Stimulated activated CD4-positive, alpha-beta T cell treated with anti-CD3 and anti-CD28 coated beads, Interleukin-1b, Interleukin-23, amount 100 ng/mL, for 1 hour (primary cell): ENCODE data around the gene ZER1.

Experiments used
- DNase-seq, 2 donors: peaks; one replicate each; pipeline ENCODE4 v3.0.0-alpha.2; 2020; ENCODE audit warnings: low read depth in 2 of 2

Gene ZER1

GRCh38 chr9:128735373-128735772 lies 36.4 kb downstream of the ZER1 start:
- no peak for DNase-seq

DNA sequence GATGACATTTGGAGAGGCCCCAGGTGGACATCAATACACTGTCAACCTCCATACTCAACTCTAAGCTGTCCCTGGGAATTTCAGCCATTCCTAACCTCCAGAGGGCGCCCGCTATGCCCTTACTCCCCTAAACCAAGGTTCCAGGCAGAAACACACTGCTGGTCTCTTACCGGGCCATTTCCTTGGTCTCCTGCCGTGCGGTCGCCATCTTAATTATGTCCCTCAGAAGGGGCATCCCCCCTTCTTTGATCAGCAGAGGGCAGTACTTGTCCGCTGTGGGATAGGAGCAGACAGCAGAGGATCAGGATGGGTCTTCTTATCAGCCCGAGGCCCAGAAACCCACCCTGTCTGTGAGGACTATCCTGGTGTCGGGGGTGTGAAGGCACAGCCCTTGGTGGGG lies 38.5 kb downstream of the ZER1 start:
- no peak for DNase-seq

GRCh38 chr9:128732576-128732975 lies 39.2 kb downstream of the ZER1 start:
- DNase-seq: no peak

DNA sequence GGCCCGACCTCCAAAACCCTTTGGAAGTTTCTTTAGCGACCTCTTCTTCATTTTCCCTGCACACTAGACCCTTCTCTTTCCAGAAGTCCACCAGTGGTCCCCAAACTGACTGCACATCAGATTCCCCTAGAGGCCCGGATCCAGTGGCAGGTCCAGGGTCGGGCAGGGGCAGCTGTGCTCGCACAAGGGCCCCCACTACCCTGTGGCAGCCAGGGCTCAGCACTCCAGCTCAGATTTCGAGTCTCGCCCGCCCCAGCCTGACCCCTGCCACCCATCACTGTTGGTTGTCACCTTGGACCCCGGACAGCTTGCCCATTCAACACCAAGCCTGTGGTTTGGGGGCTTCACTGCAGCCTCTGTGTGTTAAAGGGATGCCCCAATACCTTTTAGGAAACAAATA lies 40.0 kb downstream of the ZER1 start:
- DNase-seq: no peak

DNA sequence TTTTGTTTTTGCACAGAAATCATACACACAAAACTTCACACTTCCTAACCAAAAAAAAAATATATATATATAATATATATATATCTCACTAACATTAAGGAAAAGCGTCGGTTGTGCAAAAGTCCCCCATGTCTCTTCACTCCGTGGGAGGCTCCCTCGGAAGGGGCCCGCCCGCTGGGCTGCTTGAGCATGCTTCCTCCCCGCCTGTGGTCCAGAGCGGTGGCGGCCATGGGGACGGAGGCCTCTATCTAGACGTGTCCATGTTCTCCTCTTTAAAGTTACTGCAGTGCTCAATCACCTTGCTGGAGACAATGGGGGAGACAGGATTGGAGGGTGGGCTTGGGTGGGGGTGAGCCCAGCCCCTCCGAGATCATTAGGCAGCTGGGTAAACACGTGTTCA lies 40.6 kb downstream of the ZER1 start:
- no peak for DNase-seq

- no peak for DNase-seq
Observed at GRCh38 chr9:128729766-128730517, 41.8 kb downstream of the ZER1 start.

DNA sequence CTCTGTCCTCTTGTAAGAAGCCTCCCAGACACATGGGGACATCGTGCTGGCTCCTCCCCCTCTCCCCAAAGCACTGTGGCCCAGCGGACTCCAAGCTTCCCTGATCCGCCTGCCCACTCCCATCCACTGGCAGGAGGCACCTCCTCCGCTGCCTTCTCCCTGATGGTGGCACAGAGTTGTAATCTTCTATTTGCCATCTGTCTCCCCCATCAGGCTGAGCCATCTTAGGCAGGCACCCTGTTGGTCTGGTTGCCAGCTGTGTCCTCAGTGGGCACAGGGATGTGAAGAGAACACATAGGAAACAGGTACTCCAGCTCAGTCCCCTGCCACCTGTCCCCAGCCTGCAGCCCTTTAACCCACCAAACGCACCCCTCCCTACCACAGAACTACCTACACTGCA lies 42.4 kb downstream of the ZER1 start:
- no peak for DNase-seq

GRCh38 chr9:128728298-128728697 lies 43.4 kb downstream of the ZER1 start:
- DNase-seq: no peak

DNA sequence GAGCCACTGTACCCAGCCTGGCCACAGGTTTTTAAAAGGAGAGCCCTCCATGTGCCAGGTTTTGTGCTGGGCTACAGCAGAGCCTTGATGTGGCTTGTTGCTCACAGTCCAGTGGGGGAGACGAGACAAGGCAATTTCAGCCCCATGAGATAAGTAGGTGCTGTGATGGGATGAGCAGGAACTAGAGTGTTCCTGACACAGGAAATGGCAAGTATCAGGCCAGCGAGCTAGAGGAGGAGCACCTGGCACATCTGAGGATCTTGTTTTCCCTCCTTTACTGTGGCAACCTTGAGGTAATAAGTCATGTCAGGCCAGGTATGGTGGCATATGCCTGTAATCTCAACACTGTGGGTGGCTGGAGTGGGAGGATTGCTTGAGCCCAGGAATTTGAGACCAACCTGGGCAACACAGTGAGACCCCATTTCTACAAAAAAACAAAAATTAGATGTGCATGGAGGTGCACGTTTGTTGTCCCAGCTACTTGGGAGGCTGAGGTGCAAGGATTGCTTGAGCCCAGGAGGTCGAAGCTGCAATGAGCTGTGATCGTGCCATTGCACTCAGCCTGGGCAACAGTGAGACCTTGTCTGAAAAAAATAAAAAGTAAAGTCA lies 44.0 kb downstream of the ZER1 start:
- DNase-seq: no peak

- DNase-seq: no peak
Observed at GRCh38 chr9:128724744-128725211, 46.9 kb downstream of the ZER1 start.

DNA sequence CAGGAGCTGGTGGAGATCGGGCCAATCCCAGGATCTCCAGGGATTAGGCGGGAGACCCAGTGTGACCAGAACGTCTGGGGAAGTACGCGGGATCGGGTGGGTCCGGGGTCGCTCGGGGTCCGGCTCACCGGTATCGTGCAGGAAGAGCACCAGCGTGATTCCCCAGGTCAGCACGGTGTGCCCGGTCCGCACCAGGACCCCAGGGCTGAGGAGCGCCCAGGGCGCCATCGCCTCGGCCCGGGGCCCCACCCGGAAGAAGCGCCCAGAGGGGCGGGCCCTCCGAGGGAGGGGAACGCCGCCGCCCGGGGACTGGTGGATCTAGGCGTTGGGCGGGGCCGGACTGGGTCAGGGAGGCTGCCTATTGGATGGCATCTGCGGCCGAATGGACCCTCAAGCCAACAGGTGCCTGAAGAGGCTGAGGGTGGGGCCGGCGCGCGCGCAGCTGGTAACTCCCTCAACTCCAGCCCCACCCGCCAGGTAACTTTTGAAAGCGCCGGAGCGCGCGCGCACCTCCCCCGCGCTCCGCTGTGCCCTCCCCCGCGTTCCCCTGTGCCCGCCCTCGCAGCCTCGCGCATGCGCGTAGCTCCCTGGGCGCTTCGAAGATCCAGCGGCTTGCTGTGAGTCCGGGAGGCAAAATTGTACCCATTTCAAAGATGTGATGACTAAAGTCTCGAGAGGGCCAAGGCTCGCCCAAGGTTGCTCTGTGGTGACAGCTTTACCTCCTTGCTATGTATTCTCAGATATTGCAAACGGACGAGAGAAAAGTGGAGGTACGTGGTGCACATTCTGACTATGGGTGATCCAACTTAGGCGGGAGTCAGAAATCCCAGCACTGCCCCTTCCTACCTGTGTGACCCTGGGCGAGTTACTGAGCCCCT lies 47.6 kb downstream of the ZER1 start, which contains the start of gene ZDHHC12:
ZDHHC12 (minus strand) TSS at position 262 of the 878 bp plus-strand sequence; CDS start at position 228, 34 bp downstream.
- DNase-seq: peak; percentile 95 to 99

DNA sequence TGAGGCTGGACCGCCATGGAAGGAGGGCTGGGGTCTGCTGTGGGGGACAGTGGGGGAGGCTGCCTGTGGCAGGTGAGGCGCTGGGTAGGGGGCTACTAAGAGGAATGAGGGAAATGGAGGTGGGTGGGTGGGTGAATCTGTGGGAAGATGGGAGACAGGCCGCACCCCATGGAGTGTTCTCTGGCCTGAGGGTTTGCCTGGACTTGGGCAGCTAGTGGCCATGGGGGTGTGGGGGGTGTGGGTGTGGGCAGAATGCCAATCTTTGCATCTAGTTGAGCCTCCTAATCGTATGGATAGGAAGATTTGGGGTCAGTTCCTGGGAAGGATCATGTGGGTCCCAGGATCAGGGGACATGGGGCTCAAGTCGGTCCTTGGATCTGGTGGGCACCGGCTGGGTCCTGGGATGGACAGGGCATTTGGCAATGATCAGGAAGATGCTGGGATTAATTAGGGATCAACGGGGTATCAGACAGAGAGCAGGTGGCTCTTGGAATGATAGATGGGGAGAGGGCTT lies 48.3 kb downstream of the ZER1 start:
- no peak for DNase-seq

GRCh38 chr9:128722380-128723351 lies 49.1 kb downstream of the ZER1 start:
- DNase-seq: no peak

DNA sequence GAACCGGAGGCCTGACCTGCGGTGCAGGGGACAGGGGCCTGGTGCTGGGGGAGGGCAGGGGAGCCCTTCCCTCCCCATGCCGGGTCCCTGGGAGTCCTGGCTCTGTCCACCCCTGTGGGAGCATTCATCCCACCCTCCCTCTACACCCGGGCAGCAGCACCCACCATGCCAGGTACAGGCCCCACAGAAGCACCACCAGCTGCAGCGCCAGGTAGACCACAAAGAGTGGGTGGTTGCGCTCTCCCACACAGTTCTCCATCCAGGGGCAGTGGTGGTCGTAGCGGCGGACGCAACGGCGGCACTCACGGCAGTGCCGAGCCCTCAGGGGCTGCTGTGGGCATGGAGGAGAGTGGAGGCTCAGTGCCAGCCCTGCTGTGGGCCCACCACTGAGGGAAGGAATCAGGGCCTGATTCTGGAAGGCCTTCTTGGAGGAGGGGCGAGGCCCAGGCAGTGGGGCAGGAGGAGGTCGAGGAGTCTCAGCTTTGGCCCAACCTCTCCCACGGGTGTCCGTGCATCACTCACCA lies 50.2 kb downstream of the ZER1 start:
- no peak for DNase-seq

DNA sequence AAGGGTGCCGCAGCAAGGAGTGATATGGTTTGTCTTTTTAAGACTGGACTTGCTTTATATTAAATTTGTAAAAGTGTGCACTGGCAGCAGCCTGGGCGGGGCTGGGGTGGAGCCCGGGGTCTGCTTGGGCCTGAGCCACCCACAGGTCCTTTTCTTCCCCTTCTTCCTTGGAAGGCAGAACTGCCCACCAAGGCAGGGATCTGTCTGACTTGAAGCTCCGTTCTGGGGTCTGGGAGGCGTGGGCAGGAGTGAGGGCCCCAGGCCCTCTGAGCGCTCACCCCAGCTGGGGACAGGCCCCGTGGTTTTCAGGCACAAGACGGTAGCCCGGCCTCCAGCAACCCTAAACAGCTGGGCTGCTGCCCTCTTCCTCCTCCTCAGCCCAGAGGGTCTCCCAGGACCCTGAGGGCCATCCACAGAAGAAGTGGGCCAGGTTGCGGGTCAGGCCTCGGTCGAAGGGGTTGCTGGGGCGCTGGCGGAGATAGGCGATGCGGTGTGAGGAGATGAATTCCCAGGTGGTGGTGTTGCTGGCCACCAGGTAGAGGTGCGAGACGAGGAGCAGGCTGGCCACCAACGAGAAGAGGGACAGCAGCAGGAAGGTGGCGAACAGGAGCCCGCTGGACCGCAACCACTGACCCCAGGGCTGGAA lies 50.8 kb downstream of the ZER1 start:
- no peak for DNase-seq

DNA sequence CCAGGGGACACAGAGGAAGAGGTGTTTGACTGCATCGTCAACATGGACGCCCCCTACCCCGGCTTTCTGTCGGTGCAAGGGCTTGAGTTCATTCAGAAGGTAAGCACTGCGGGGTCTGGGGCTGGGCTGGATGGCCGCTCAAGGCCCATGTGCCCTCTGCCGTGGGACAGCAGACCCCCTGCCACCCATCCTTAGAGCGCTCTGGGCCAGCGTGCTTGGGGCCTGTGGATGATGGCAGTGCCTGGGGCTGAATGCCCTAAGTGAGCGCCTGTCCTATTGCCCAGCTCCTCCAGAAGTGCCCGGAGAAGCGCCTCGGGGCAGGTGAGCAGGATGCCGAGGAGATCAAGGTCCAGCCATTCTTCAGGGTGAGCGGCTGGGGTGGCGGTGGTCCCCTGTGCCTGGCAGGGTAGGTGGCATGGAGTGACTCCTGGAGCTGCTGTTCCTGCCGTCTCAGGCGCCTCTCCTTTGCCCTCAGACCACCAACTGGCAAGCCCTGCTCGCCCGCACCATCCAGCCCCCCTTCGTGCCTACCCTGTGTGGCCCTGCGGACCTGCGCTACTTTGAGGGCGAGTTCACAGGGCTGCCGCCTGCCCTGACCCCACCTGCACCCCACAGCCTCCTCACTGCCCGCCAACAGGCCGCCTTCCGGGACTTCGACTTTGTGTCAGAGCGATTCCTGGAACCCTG lies 51.7 kb downstream of the ZER1 start:
- DNase-seq: no peak

DNA sequence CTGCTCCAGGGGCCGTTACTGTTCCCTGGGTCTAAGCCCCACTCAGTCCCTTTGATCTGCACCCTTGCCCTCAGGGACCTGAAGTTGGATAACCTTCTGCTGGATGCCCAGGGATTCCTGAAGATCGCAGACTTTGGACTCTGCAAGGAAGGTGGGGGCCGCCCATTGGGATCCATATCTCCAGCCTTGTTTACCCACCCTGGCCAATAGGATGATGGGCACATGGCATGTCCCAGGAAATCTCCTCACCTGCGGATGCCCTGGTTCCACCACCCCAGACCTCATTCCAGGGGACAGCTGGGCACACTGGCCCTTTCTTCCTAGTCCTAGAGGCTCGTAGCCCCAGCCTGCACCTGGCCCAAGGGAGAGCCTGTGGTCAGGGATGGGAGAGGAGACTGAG lies 53.3 kb downstream of the ZER1 start:
- DNase-seq: no peak

DNA sequence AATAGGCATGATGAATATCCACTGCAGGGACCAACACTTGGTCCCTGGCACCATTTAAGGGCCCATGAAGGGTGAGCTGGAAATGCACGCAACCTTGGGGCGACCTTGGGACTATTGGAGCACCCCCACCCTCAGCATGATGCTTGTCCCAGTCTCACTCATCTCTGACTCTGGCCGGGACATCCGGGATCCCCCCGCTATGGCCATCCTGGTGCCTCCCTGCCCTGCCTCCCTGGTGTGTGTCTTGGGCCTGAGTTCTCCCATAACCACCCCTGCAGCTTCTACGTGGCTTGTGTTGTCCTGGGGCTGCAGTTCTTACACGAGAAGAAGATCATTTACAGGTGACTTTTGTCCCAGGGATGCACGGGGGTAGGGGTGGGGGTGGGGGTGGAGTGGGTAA lies 53.7 kb downstream of the ZER1 start:
- no peak for DNase-seq

GRCh38 chr9:128716581-128717254 lies 55.0 kb downstream of the ZER1 start:
- no peak for DNase-seq
